Neural progenitor cell (in vitro differentiated cells): ENCODE data around the gene MYO1F. TPM values are rescaled to one million over a fixed set of nuclear protein-coding genes. Genes with fewer than 3 reads are reported as not detected.

ENCODE experiments used
- DNase-seq: peaks from one replicate; pipeline ENCODE4 v3.0.0-alpha.2; 2016; ENCODE audit warnings: low spot score
- H2AFZ ChIP-seq: fragments of 200-600 bp; sonication (generic); replicated peaks from 2 replicates; pipeline ENCODE4 v1.6.1; 2016; ENCODE audit warnings: antibody characterized with exemption
- H3F3A ChIP-seq: fragments of 200-600 bp; sonication (generic); 2 replicates; pipeline ENCODE4 v1.6.1; 2016; ENCODE audit warnings: antibody characterized with exemption, low read depth
- H3K27ac ChIP-seq: fragments of 200-600 bp; sonication (generic); 2 replicates; pipeline ENCODE4 v1.5.1; 2016; ENCODE audit warnings: mild to moderate bottlenecking
- H3K27me3 ChIP-seq: fragments of 200-600 bp; sonication (generic); 2 replicates; pipeline ENCODE4 v1.6.1; 2016; ENCODE audit warnings: mild to moderate bottlenecking, moderate library complexity
- H3K36me3 ChIP-seq: fragments of 200-600 bp; sonication (generic); 2 replicates; pipeline ENCODE4 v1.5.1; 2016
- H3K4me1 ChIP-seq: fragments of 200-600 bp; sonication (generic); 2 replicates; pipeline ENCODE4 v1.6.1; 2016; ENCODE audit warnings: mixed run types
- H3K4me2 ChIP-seq: fragments of 200-600 bp; sonication (generic); 2 replicates; pipeline ENCODE4 v1.6.1; 2016
- H3K4me3 ChIP-seq: fragments of 200-600 bp; sonication (generic); 2 replicates; pipeline ENCODE4 v1.5.1; 2016
- H3K79me2 ChIP-seq: fragments of 200-600 bp; sonication (generic); 2 replicates; pipeline ENCODE4 v1.6.1; 2016; ENCODE audit warnings: low read depth
- H3K9ac ChIP-seq: fragments of 200-600 bp; sonication (generic); 2 replicates; pipeline ENCODE4 v1.6.1; 2016
- H3K9me3 ChIP-seq: fragments of 200-600 bp; sonication (generic); 2 replicates; pipeline ENCODE4 v1.5.1; 2016; ENCODE audit warnings: low read depth
- H4K20me1 ChIP-seq: fragments of 200-600 bp; sonication (generic); 2 replicates; pipeline ENCODE4 v1.6.1; 2016; ENCODE audit warnings: low read depth
- H3K27ac Mint-ChIP-seq: 3 replicates; pipeline ENCODE4 v1.8.0; 2021; ENCODE audit warnings: mixed read lengths
- H3K27me3 Mint-ChIP-seq: 2 replicates; pipeline ENCODE4 v1.8.0; 2022; ENCODE audit warnings: low read depth, mild to moderate bottlenecking, inconsistent platforms, moderate library complexity, mixed read lengths; ENCODE audit not compliant: insufficient read depth
- H3K36me3 Mint-ChIP-seq: 3 replicates; pipeline ENCODE4 v1.8.0; 2021; ENCODE audit warnings: mixed read lengths
- H3K4me1 Mint-ChIP-seq: 3 replicates; pipeline ENCODE4 v1.8.0; 2021; ENCODE audit warnings: mixed read lengths
- H3K4me3 Mint-ChIP-seq: 3 replicates; pipeline ENCODE4 v1.8.0; 2021; ENCODE audit warnings: mild to moderate bottlenecking, moderate library complexity, mixed read lengths
- H3K9me3 Mint-ChIP-seq: 3 replicates; pipeline ENCODE4 v1.8.0; 2020; ENCODE audit warnings: mixed read lengths
- CTCF ChIP-seq: fragments of 200-600 bp; sonication (generic); IDR thresholded peaks from 2 replicates; pipeline ENCODE4 v1.5.1; 2017; ENCODE audit warnings: antibody characterized with exemption, mild to moderate bottlenecking
- EZH2 ChIP-seq: fragments of 200-600 bp; sonication (generic); IDR thresholded peaks from 2 replicates; pipeline ENCODE4 v1.6.1; 2017; ENCODE audit warnings: antibody characterized with exemption, mild to moderate bottlenecking, moderate library complexity
- EZH2phosphoT487 ChIP-seq: fragments of 200-600 bp; sonication (generic); IDR thresholded peaks from 2 replicates; pipeline ENCODE4 v1.6.1; 2017; ENCODE audit warnings: antibody characterized with exemption
- total RNA-seq: library from RNA; depleted of rRNA; stranded (reverse); fragments of >200 nt; gene quantifications from 2 replicates; pipeline ENCODE4 v1.2.3, GENCODE V29; 2015; ENCODE audit warnings: low replicate concordance

MYO1F gene
- total RNA-seq, 1 donor from 2014 or later: 0.15 TPM

DNA sequence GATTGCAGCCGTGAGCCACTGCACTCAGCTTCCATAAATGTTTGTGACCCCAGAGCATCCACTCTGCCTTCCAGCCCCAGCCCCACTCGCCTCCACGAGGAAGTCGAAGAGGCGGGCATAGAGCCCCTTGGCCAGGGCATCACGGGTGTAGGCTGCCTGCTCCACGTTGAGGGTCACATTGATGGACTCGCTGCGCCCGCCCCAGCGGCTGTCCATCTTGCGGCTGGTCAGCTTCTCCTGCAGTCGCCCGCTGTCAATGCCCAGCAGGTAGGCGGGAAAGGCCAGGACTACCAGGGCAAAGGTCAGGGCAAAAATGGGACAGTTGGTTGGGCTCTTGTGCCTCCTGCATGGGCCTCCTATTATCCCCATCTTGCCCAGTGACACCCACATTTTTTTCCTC, 27.2 kb downstream of the MYO1F start:
- Histone ChIP-seq H3K4me1 (no peaks in the 10 kb centered on the region), H3F3A (no peaks in the 10 kb centered on the region), H3K4me3 (no peak overlapping the region), H2AFZ (no peak overlapping the region), H3K36me3 (no peaks in the 10 kb centered on the region), H3K4me2 (no peak overlapping the region), H3K9ac (no peak overlapping the region), H3K27me3 (no peaks in the 10 kb centered on the region), H3K27ac (no peak overlapping the region), H4K20me1 (no peaks in the 10 kb centered on the region), H3K9me3 (no peaks in the 10 kb centered on the region), H3K79me2 (no peaks in the 10 kb centered on the region)
- Mint-ChIP-seq H3K4me1 (peaks cover 6% of the 10 kb centered on the region), H3K36me3 (peaks cover 3% of the 10 kb centered on the region), H3K4me3 (no peak overlapping the region), H3K9me3 (no peaks in the 10 kb centered on the region), H3K27me3 (peaks cover 5% of the 10 kb centered on the region), H3K27ac (no peak overlapping the region)
- TF ChIP-seq EZH2phosphoT487: no peak
- no peak for TF ChIP-seq CTCF
- no peak for TF ChIP-seq EZH2
- DNase-seq: no peak

- Histone ChIP-seq H3K27me3 (no peaks in the 10 kb centered on the region), H2AFZ (no peak overlapping the region), H4K20me1 (no peaks in the 10 kb centered on the region), H3F3A (no peaks in the 10 kb centered on the region), H3K4me1 (no peaks in the 10 kb centered on the region), H3K36me3 (no peaks in the 10 kb centered on the region), H3K4me2 (no peak overlapping the region), H3K9ac (no peak overlapping the region), H3K9me3 (no peaks in the 10 kb centered on the region), H3K4me3 (no peak overlapping the region), H3K79me2 (no peaks in the 10 kb centered on the region), H3K27ac (no peak overlapping the region)
- H3K27ac Mint-ChIP-seq: no peak overlapping the region
- H3K9me3 Mint-ChIP-seq: no peaks in the 10 kb centered on the region
- DNase-seq: no peak
- peaks cover 5% of the 10 kb centered on the region for H3K36me3 Mint-ChIP-seq
- H3K4me1 Mint-ChIP-seq: no peaks in the 10 kb centered on the region
- no peak for TF ChIP-seq EZH2phosphoT487
- TF ChIP-seq EZH2: no peak
- TF ChIP-seq CTCF: no peak
- H3K27me3 Mint-ChIP-seq: peaks cover 3% of the 10 kb centered on the region
- H3K4me3 Mint-ChIP-seq: no peak overlapping the region
Measured at GRCh38 chr19:8545743-8546142, 31.5 kb downstream of the MYO1F start.

DNA sequence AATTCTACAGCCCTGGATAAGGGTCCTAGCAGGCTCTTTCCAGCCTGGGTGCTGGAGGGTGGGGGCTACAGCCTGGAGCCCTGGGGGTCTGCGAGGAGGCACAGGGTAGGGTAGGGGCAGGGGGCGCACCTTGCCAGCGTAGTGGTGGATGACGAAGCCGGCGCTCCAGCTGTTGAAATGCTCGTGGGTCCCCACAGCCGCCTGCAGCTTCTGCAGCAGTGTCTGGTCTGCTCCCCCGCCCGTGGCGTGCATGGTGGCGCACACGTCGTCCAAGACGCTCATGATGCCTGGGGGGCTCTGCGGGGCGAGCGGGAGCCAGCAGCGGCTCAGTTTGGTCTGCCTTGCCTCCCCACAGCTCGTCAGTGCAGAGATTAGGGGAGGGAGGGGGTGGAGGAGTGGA, 33.1 kb downstream of the MYO1F start:
- H3K36me3 ChIP-seq: no peaks in the 10 kb centered on the region
- DNase-seq: no peak
- Mint-ChIP-seq H3K9me3 (no peaks in the 10 kb centered on the region), H3K4me3 (no peak overlapping the region), H3K27ac (no peak overlapping the region), H3K36me3 (peaks cover 5% of the 10 kb centered on the region), H3K4me1 (no peaks in the 10 kb centered on the region), H3K27me3 (peaks cover 3% of the 10 kb centered on the region)
- no peak overlapping the region for H3K9ac ChIP-seq
- TF ChIP-seq CTCF: no peak
- no peak for TF ChIP-seq EZH2phosphoT487
- TF ChIP-seq EZH2: no peak
- no peak overlapping the region for H2AFZ ChIP-seq
- no peaks in the 10 kb centered on the region for H3F3A ChIP-seq
- H3K9me3 ChIP-seq: no peaks in the 10 kb centered on the region
- H3K4me3 ChIP-seq: no peak overlapping the region
- H3K27me3 ChIP-seq: no peaks in the 10 kb centered on the region
- no peaks in the 10 kb centered on the region for H3K79me2 ChIP-seq
- H4K20me1 ChIP-seq: no peaks in the 10 kb centered on the region
- H3K27ac ChIP-seq: no peak overlapping the region
- no peak overlapping the region for H3K4me2 ChIP-seq
- no peaks in the 10 kb centered on the region for H3K4me1 ChIP-seq
